Activated CD8-positive, alpha-beta memory T cell treated with anti-CD3 and anti-CD28 coated beads for 48 hours (primary cell): Measurements from ENCODE around the gene PCDH19.

Experiments
- DNase-seq, 3 experiments: peaks; one replicate each; pipeline ENCODE4 v3.0.0-alpha.2; 2020; ENCODE audit warnings: low read depth in 2 of 3, low spot score in 2 of 3

PCDH19 gene

DNA sequence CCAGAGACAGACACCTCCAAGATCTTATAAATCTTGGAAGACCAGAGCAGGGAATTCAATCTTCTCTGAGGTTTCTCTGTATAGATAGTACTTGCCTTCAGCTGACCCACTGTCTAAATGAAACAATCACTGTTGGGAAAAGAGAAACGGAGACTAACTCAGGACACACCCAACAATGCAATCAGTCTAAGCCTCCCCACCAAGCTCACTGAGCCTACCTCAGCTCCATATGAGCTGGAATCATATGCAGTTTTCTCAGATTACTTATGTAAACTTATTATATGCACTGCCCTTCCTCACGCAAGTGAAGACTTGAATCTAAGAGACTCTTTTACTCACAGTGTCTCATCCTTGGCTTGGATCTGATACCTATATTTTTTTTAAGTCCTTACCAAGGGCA is 110.5 kb downstream of the PCDH19 start:
- DNase-seq = no peak

GRCh38 chrX:100297728-100298127 is 112.3 kb downstream of the PCDH19 start:
- DNase-seq = no peak

DNA sequence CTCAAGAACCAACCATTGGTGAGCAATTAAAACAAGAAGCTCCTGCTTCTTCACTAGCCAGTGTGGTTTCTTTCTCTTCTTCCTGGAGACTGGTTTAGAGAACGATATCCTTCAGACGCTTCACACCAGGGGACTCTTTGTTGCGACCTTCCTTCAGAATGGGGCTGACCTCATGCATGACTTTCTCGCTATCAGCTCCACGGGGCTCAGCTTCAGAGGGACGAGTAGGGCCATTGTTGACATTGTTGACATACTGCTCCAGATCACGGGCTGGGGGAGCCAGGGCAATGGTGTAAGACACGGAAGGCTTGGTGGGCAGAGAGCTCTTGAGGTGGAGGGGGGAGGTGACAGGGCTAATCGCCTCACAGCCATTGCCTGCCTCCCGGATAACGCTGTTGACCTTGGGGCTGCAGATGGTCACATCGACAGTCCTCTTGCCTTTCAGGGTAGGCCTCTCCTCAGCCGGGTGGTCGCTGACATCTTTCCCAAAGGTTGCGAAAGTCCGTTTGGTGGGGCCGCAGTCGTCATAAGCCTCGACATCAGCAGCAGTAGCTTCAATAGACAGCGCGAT is 113.8 kb downstream of the PCDH19 start:
- DNase-seq = no peak

DNA sequence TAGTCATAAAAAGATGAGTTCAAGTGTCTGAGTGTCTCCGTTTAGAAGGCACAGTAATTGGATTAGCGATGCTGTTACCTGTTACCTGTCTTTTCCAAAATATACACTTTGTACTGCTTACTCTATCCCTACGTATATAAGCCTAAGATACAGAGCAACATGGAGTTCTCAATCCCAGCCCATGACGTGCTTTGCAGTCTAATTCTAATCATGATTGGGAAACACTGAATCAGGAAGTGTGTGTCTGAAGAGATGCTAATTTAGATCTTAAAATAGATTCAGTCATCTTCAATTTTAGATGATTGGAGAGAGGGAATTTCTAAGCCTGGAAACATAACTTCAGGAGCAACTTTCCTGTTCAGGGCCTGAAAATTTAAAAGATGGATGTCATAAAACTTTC is 115.1 kb downstream of the PCDH19 start:
- no peak for DNase-seq

DNA sequence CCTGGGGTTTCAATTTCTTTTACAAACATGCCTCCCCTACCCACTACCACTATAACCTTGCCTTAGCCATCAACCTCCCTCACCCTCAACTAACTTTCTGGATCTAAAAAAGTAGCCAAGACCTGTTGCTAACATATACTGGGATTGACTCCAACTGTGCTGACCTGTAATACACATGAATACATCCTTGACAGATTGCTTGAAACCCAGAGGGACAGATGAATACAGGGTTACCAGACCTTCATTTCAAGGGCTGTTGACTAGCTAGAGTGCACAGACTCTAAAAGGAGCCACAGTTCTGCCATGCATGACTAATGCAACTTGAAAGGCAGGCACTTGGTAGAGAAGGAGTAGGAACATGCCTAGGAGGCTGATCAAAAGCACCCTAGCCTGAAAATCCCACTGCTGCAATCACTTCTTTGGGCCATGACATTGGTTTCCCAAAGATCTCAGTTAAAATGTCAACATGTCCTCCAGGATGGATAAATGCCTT is 121.0 kb downstream of the PCDH19 start:
- DNase-seq = no peak

DNA sequence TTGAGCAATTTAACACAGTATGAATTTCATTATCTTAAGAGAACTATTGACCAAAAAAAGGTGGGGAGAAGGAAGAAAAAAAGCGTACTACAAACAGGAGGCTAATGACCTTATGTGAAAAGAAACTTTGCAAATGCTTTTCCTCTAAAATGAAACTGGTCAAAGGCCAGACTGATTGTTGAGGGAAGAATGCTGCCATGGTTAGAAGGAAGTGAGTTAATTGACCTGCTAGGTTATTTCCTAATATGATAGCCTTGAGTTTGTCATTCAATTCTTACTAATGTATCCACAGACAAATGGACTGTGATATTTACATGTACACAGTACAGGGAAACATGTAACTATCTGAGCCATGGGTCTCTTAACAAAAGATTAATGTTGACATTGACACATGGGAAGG is 132.8 kb downstream of the PCDH19 start:
- DNase-seq = no peak

DNA sequence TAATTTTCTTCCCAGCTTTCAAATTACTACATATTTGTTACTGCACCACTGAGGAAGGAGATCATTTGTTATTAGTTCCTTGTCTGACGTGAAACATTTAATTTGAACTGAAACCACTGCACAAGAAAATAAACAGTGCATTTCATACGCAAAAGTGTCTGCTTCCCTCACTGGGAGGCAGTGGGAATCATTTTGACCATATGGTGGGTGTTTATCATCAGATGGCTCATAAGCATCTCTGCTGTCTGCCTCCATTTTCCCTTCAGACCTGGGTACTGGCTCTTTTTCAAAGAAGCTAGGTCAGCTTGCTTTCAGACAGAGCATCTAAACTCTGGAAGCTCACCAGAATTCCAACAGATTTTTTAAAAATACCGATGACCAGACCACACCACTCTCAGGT is 135.2 kb downstream of the PCDH19 start:
- no peak for DNase-seq

GRCh38 chrX:100265179-100265578 is 144.9 kb downstream of the PCDH19 start:
- DNase-seq = no peak

GRCh38 chrX:100264200-100264599 is 145.9 kb downstream of the PCDH19 start:
- DNase-seq = no peak

DNA sequence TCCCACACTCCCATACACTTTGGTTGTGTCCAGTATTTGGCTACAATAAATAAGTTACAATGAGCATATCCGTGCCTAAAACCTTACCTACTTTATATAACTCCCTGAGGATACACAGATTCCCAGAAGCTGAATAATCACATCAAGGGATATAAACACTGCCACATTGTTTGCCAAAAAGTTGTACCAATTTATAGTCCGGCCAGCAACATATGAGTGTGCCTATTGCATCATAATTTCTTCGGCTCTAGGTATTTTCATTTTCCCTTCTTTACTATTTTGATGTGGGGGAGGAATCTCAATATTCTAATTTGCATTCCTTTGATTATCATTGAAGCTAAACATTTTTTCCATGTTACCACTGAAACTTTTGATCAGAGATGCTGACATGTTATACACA is 146.4 kb downstream of the PCDH19 start:
- DNase-seq = no peak

- DNase-seq = no peak
These were observed 161.1 kb downstream of the PCDH19 start for GRCh38 chrX:100248885-100249493.

DNA sequence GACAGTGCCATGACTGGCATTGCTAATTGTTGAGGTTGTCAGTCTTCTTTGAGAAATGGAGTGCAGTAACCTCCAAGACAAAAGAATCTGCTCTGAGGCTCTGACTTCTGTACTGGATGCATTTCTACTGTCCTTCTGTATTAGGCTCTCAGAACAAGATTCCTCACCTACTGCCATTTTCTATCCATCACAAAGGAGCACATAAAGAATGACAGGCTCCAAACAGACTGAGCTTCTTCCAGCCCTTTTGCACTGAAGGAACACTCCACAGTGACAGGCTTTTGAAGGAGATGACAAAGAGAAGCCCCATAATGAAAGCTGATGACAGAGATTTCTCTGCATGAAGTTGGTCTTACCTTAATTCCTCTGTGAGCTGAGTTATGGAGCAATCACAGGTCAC is 162.2 kb downstream of the PCDH19 start:
- DNase-seq = no peak

GRCh38 chrX:100244681-100245080 is 165.4 kb downstream of the PCDH19 start:
- DNase-seq = no peak
